ENCODE measurements around the gene CPNE9.
"Not testable (repeated sequence)": the region's sequence is repeated elsewhere in the genome, so short reads cannot be mapped to it uniquely, and the experiment has no call there.

CPNE9 gene

DNA sequence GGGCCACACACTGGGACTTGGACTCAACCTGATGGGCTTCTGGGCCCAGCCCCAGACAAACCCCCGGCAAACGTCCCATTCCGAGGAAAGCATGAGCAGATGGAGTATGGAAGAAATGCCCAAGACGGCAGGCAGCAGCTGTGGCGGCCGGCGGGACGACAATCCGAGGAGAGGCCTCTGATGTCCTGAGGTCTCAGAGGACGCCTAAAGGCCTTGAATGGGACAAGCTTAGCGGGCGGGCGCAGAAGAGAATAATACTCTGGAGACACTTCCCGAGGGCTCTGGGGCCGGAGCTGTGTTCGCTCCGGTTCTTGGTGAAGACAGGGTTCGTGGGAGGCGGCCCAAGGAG is 45.6 kb downstream of the CPNE9 start:
- no peak for DNase-seq

DNA sequence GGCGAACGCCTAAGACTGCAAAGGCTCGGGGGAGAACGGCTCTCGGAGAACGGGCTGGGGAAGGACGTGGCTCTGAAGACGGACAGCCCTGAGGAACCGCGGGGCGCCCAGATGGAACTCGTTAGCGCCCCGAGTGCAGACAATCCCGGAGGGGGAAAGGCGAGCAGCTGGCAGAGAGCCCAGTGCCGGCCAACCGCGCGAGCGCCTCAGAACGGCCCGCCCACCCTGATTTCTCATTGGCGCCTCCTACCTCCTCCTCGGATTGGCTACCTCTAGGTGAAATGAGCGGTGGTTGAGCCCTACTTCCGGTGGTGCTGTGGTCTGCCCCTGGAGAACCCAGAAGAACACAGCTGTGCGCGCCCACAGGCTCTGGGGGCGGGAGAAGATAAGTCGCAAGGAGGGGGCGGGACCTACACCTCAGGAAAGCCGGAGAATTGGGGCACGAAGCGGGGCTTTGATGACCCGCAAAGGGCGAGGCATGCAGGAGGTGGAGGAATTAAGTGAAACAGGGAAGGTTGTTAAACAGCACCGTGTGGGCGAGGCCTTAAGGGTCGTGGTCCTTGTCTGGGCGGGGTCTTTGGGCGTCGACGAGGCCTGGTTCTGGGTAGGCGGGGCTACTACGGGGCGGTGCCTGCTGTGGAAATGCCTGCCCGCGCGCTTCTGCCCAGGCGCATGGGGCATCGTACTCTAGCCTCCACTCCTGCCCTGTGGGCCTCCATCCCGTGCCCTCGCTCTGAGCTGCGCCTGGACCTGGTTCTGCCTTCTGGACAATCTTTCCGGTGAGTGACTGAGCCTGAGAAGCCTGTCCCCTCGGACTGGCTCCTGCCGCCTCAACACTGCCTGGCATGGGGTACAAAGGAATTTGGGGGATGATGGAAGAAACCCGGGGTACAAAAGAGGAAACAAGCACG is 46.3 kb downstream of the CPNE9 start, which contains the start of gene OGG1:
TSS of gene OGG1 (plus strand) at position 308 of the 911 bp plus-strand sequence. CDS start at position 643, 335 bp downstream.
- DNase-seq: peak; percentile 96

DNA sequence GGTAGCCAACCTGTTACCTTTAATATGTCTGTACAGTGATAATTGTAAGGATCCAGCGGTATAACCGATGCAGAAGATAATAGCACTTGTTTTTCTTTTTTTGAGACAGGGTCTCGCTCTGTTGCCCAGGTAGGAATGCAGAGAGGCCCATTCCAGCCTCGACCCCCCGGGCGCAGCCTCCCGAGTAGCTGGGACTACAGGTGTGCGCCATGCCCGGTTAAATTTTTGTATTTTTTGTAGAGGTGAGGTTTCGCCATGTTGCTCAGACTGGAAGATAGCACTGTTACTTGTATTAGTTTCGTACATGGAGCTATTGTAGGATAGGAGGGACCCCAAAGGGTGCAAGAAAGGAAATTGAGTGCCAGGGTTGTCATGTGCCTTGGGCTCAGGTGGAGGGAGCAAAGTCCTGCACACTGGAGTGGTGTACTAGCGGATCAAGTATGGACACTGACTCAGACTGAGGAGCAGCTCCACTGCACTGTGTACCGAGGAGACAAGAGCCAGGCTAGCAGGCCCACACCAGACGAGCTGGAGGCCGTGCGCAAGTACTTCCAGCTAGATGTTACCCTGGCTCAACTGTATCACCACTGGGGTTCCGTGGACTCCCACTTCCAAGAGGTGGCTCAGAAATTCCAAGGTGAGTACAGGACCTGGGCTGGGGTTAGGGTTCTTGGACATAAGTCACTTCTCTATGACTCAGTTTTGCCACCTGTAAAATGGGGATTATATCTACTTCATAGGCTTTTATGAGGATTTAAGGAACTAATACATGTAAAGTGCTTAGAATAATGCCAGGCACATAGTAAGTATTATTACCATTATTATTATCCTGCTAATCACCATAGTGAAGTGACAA is 47.2 kb downstream of the CPNE9 start:
- DNase-seq: no peak

DNA sequence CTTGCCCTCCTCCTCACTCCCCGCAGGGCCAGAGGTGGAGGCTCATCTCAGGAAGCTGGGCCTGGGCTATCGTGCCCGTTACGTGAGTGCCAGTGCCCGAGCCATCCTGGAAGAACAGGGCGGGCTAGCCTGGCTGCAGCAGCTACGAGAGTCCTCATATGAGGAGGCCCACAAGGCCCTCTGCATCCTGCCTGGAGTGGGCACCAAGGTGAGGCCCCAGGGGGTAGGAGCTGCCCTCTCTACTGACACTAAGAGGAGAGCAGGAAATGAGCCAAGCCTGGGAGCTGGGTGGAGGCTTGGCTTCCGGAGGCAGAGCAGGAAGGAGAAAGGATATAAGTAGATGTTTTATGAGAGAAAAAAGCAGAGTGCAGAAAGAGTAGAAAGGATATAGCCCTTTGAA is 51.0 kb downstream of the CPNE9 start:
- no peak for DNase-seq

DNA sequence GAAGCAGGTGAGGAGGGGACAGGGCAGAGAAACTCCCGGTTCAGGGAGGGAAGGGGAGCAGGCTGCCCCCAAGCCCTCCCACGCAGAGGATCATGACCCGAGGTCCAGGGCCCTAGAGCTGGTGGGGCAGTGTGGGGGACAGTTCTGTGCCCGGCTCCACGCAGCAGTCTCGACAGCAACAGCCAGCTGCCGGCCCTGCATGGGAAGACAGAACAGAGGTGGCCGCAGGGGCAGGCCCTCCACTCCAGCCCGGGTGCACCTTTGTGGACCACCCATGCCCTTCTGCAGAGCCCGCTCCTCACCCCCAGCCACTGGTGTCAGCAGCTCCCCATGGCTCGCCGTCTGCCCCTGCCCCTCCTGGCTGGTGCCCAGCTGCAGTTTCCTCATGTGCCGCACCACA is 53.8 kb downstream of the CPNE9 start:
- DNase-seq: no peak

DNA sequence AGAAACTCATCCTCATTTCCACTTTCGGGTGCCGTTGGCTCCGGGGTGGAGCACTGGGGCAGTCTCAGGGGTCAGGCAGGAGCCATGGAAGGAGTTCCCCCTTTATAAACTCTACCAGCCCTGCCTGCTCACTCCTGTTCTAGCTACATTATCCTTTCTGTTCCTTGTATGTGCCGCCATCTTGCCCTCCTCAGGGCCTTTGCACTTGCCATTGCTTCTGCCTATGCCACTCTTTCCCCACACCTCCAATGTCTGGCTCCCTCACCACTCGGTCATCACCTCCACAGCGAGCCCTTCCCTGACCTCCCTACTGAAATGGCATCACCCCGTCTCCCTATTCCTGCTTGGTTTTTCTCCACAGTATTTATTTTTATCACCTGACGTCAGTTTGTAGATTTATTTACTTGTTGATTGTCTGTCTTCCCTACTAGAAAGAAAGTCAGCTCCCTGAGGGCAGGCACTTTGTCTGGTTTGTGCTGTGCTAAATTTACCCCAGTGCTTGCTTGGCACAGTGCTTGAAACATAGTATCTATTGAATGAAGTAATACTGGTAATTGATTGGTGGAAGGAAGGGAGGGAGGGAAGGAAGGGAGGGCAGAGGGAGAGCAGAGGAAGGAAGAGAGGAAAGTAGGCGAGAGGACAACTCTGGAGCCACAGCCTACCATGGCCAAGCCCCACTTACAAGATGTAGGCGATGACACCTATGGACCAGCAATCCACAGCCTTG is 57.3 kb downstream of the CPNE9 start:
- DNase-seq: no peak

DNA sequence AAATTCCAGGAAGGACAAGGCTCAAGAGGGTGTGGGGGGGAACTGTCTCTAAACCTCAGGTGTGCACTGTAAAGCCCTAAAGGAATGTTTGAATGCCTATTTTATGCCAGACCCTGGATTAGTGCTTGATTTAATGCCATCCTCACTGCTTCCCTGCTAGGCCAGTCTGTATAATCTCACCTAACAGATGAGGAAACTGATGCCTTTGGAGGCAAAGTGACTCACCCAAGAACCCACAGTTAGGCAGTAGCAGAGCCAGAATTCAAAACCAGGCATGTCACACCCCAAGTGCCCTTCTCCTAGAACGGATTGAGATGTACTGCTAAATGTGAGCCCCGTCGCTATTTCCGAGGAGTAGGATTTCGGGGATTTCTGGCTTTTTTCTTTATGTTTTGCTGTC is 58.3 kb downstream of the CPNE9 start:
- no peak for DNase-seq

DNA sequence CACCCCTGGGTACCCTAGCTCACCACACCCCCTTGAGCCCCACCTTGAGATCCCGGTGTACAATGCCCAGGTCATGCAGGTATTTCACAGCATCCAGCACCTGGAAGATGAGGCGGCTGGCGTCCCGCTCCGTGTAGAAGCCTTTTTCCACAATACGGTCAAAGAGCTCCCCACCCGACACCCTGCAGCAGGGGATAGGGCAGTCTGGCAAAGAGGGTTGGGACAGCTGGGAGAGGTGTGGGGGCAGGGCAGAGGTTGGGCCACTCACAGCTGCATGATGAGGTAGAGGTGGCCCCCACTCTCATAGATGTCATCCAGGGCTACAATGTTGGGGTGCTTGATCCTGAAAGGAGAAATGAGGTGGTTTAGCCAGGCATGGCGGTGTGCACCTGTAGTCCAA is 59.2 kb downstream of the CPNE9 start:
- DNase-seq: no peak

DNA sequence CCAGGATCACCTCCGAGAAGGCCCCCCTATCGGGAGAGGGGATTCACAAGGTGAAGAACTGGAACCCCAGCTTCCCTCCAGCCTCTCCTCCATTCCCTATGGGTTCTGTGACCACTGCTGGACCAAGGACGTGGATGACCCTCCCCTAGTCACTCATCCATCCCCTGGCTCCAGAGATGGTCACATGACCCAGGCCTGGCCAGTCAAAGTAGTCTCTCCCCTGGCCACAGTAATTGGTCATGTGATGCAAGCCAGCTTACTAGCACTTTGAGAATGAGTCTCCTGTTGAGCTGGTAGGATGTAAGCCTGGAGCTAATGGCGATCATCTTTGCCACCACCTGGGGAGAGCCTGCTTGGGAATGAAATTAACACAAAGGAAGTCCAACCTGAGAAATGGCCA is 62.2 kb downstream of the CPNE9 start:
- DNase-seq: no peak

DNA sequence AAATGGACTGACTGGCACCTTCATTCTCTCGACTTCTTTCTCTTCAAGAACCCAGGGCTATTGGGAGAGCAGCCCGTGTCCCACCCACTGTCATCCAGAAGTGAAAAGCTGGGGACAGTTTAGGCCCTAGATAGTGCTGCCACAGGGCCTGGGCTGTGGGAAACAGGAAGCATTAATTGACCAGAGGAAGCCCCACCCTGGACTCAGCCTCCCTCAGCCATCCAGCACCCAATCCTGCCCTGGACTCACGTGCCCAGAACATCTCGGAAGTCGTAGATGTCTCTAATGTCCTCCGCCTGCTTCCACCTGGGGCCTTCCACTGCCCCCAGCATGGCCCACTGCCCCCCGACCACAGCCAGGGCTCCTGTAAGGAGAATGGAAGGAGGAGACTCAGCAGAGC is 63.8 kb downstream of the CPNE9 start:
- DNase-seq: no peak

DNA sequence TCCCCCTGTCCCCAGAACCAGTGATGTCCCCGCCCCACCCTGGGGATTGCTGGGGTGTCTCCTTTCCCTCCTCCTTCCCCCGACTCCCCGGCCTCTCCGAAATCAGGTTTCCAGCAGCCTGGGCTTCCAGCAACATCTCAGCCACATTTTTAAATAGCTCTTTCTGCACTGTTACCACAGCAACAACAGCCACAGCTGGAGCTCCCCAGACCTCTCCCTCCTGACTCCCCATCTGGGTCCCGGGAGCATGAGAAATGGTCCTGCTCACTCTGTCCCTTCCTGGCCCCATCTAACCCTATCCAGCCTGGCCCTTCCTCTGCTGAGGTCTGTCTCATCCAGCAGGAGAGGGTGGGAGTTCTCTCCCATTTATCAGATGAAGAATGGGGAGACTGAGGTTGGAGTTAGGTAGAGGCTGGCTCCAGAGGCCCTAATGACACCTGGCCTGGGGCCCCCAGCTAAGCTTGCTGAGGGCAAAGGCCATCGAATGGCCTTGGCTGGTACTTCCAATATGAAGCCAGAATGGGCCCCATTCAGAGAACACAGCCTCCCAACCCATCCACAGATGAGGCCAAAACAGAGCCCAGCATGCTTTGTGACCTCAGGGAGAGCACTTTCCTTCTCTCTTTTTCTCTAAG is 64.6 kb downstream of the CPNE9 start:
- DNase-seq: no peak

DNA sequence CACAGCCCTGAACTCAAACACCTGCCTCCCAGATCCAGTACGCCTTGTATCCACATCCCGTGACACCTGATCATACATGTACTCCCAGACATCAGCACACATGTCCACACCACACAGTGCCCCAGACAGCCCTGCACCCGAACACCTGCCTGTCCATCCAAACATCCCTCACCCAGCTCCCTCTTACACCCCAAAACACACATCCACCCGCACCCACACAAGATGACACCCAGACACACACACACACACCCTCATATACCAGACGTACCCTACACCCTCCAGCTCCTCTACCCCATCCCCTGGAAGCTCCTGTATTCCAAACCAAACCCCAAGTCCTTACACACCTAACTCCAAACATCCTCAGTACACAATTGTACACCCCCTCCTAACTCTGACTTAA is 65.4 kb downstream of the CPNE9 start:
- no peak for DNase-seq

DNA sequence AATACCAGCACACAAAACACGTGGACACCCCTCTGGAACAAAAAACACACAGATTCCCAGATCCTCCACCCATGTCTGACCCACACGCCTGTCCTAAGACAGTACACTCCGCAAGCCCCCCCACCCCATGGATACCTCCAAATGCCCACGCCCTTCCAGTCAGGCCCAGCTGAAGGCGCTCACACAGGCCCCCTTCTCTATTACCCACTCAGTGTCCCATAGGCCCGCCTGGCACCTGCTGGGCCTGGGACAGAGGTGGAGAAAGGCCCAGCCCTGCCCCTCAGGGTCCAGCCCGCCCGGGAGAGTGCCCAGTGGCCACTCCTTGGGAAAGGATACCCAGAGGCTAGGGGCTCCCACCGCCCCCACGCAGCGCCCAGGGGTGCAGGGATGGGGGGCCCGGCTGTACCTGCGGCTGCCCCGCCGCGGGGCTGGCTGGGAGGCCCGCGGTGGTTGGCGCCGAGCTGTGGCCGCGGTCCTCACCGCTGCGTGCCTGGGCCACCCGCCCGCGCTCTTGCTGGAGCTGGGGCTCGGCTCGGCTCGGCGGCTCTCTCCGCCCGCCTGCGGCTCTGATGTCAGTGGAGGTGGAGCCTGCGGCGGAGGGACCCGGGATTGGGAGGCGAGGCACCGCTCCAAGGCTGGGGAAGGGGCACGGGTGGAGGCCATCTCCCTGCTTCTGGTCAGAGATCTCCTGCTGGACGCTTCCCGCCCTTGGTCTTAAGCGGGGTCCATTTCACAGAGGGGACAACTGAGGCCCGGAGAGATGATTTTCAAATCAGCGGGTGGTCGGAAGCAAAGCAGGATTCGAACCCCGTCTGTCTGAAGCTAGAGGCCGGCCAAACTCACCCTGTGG is 66.0 kb downstream of the CPNE9 start, which contains the start of gene CAMK1:
TSS of gene CAMK1 (minus strand) at position 522 of the 850 bp plus-strand sequence. CDS start 2,198 bp downstream, outside the sequence.
- DNase-seq: peak; percentile 88

DNA sequence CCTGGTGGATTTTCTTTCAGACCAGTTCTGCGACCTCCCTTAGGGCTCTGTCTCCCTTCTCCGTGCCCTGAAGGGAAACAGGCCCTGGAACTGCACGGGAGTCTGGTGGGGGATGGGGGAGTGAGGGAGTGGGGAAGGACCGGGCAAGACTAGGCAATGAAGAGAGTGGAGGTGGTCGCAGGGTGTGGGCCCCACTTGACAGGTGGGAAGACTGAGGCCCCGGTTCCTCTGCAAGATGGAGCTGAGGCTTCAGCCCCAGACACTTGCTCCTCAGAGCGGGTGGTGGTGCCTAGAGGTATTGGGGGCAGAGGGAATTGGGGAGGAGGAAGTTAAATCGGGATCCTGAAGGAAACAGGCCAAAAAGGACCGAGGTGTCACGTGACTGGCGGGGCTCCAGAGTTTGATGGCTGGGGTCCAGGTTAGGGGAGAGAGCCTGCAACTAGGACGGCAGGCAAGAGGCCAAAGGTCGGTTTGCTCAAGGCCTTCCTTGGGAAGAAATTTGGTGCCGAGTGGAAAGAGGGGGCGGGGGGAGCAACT is 66.7 kb downstream of the CPNE9 start:
- no peak for DNase-seq

DNA sequence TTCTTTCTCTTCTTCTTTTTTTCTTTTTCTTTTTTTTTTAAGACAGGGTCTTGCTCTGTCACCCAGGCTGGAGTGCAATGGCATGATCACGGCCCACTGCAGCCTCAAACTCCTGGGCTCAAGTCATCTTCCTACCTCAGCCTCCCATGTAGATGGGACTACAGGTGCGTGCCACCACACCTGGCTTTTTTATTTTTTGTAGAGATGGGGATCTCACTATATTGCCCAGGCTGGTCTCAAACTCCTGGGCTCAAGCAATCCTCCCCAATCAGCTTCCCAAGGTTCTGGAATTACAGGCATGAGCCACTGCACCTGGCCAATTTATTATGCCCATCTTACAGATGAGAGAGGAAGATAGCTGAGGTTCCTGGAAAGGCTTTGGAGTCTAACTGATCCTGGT is 67.4 kb downstream of the CPNE9 start:
- not testable (repeated sequence) for DNase-seq

DNA sequence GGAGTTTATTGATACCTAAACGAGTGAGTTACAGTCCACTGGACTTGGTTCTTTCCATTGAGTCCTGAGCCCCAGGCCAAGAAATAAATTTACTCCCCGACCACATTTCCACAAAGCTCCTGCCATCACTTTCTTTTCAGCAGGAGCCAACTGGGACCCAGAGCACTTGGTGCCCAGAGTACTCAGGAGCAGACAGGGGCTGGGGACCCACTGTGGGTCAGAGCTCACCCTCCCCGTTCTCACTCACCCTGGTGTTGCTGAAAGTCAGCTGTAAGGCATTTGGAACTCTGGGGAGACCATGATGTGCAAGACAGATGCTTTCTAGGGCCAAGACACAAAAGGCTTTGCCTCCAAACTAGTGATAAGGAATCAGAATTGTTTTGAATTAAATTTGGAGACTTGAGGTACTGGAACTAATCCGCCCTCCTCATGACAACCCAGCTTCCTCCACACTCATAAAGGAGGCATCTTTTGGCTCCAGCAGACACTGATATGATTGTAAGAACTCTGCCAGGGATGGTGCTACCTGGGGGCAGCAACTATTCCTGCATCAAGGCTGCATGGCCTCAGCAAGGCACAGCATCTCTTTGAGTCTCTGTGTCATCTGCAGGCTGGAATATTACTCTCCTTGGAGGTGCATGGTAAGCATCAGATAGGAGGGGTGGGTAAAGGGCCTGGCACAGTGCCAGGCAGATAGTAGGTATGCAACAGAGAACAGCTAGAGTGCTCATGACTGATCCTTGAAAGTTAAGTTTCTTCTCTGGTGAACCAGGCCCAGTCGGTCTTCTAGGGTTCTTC is 73.5 kb downstream of the CPNE9 start:
- no peak for DNase-seq

DNA sequence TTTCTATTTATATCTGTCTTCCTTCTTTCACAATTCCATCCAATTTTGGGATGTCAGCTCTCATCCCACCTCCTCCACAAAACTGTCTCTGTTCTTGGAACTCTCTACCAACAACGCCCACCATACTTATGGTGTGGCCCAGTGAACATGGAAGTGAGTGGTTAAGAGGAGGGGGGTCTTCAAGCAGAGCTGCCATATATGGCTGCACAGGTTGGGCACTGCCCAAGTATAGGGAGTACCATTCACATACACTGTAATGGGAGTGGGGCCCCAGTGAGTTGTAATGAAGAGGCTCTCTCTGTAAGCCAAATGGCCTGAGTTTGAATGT is 74.0 kb downstream of the CPNE9 start:
- DNase-seq: no peak

DNA sequence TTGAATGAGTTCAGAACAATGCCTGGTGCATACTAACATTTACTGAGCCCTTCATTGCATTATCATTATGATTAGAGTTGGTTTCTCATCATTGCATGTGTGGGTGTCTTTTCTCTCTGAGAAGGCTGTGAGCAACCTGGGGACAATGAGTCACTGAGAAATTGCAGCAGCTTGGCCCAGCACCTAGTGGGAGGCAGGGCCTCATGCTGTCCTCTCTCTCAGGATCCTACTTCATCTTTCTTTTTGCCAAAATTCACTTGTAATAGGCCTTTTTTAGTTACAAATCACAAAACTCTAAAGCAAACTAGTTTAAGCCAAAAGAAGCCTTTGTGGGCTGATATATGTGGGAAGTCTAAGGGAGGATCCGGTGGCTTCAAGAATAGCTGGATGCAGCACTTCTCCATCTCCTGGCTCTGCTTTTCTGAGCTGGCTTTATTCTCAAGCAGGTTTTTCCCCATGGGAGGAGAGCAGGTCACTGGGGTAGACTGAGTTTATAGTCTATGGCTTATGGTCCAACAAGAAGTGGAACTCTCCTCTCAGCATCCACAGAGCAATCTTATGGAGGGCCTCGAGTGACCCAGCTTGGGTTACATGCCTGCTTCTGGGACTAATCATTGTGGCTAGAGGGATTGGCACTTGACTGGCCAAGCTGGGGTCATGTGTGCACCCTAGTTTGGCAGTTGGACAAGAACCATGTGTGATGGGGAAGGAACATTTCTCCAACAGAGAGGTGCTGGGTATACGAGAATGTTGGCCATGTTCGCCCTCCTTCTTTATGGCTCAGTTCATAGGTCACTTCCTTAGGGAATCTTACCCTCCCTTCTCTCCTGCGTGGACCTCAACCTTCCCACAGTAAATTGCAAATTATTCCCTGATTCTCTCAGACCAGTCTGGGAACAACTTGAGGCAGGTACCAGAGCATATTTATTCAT is 74.8 kb downstream of the CPNE9 start:
- DNase-seq: peak; percentile 73

DNA sequence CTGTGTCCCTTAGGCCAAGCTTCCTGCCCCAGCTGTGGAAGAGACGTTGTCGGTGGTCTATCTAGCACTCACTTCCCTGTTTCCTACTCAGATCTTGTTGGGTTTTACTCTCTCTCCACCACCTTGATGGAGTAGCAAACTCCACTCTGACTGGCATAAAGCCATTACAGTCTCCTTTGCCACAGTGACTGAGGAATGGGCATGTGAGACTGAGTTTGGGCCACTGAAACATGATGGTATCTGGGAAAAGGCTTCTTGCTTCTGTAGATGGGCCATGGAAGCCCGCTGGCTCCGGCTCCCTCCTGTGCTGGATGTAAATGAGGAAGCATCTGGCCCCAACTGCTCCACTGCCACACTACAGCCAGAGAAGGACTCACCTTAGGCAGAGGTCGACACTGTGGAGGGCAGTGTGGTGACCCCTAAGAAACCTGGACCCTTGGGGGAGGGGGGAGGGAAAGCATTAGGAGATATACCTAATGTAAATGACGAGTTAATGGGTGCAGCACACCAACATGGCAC is 75.5 kb downstream of the CPNE9 start:
- DNase-seq: no peak
